Measurements from ENCODE around the gene STX10.

DNA sequence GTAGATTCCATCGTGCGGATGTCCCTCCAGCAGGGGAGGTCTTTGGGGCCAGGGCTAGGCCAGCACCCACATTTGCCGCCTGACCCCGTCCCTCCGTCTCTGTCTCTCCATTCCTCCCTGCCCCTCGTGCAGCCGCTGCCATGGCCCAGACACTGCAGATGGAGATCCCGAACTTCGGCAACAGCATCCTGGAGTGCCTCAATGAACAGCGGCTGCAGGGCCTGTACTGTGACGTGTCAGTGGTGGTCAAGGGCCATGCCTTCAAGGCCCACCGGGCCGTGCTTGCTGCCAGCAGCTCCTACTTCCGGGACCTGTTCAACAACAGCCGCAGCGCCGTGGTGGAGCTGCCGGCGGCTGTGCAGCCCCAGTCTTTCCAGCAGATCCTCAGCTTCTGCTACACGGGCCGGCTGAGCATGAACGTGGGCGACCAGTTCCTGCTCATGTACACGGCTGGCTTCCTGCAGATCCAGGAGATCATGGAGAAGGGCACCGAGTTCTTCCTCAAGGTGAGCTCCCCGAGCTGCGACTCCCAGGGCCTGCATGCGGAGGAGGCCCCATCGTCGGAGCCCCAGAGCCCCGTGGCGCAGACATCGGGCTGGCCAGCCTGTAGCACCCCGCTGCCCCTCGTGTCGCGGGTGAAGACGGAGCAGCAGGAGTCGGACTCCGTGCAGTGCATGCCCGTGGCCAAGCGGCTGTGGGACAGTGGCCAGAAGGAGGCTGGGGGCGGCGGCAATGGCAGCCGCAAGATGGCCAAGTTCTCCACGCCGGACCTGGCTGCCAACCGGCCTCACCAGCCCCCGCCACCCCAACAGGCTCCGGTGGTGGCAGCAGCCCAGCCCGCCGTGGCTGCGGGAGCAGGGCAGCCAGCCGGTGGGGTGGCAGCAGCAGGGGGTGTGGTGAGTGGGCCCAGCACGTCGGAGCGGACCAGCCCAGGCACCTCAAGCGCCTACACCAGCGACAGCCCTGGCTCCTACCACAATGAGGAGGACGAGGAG is 14.8 kb downstream of the STX10 start:
- no peak for TF ChIP-seq POLR2A (IDR thresholded peaks at IDR 0.05)
- TF ChIP-seq, protein P1, sequence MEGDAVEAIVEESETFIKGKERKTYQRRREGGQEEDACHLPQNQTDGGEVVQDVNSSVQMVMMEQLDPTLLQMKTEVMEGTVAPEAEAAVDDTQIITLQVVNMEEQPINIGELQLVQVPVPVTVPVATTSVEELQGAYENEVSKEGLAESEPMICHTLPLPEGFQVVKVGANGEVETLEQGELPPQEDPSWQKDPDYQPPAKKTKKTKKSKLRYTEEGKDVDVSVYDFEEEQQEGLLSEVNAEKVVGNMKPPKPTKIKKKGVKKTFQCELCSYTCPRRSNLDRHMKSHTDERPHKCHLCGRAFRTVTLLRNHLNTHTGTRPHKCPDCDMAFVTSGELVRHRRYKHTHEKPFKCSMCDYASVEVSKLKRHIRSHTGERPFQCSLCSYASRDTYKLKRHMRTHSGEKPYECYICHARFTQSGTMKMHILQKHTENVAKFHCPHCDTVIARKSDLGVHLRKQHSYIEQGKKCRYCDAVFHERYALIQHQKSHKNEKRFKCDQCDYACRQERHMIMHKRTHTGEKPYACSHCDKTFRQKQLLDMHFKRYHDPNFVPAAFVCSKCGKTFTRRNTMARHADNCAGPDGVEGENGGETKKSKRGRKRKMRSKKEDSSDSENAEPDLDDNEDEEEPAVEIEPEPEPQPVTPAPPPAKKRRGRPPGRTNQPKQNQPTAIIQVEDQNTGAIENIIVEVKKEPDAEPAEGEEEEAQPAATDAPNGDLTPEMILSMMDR (IDR thresholded peaks at IDR 0.05), result no peak

All from sigmoid colon (tissue), 3 donors.